Left lobe of liver (tissue), 2 donors: ENCODE results near the gene STPG3. TPM values are rescaled to one million over a fixed set of nuclear protein-coding genes. Genes with fewer than 3 reads are reported as not detected.

Source experiments
- ATAC-seq: fragments of 200-7000 bp; cut with Tn5 transposase; one replicate; pipeline ENCODE4 v1.9.1; 2020; ENCODE audit warnings: mild to moderate bottlenecking, moderate library complexity
- DNase-seq: peaks from one replicate; pipeline ENCODE4 v3.0.0-alpha.2; 2020; ENCODE audit warnings: low spot score
- total RNA-seq: library from RNA; stranded (reverse); gene quantifications from one replicate; pipeline ENCODE4 v1.2.1, GENCODE V29; 2021
- donor health status: DM: no; HTN: no; CAD: no; lungs with moderate emphysema.
- donor health status: DM: no; HTN: yes; CAD: no.

Gene STPG3
- not detected for total RNA-seq

DNA sequence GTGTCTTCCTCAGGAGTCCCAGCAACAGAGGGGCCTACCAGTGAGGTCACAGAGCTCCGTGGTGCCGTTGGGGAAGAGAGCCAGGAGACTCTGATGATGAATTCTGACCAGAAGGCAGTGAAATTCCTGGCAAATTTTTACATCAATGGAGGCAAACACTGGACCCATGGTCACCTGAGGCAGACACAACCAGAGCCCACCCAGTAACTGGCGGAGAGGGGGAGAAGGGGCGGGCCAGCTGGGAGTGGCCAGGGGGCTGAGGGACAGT is at the start of gene STPG3:
Gene STPG3 (plus strand): TSS at position 93 of the 268 bp plus-strand sequence. CDS start 1 bp downstream, at position 94.
- ATAC-seq: no peak
- DNase-seq: no peak

DNA sequence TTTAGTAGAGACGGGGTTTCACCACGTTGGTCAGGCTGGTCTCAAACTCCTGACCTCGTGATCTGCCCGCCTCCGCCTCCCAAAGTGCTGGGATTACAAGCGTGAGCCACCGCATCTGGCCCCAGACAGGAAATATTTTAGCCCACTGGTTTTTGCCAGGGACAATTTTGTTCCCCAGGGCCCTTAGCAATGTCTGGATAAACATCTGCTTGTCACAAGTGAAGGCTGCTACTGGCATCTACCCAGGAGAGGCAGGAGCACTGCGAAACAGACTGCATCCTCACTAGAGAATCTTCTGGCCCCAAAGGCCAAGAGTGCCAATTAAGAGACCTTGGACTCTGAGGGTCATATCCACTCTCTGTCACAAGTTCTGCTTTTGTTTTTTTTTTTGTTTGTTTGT is 48.1 kb upstream of the STPG3 start:
- ATAC-seq (no peak), DNase-seq (no peak)

- DNase-seq (no peak), ATAC-seq (no peak)
These were observed 46.4 kb upstream of the STPG3 start for GRCh38 chr9:137204731-137205125.

DNA sequence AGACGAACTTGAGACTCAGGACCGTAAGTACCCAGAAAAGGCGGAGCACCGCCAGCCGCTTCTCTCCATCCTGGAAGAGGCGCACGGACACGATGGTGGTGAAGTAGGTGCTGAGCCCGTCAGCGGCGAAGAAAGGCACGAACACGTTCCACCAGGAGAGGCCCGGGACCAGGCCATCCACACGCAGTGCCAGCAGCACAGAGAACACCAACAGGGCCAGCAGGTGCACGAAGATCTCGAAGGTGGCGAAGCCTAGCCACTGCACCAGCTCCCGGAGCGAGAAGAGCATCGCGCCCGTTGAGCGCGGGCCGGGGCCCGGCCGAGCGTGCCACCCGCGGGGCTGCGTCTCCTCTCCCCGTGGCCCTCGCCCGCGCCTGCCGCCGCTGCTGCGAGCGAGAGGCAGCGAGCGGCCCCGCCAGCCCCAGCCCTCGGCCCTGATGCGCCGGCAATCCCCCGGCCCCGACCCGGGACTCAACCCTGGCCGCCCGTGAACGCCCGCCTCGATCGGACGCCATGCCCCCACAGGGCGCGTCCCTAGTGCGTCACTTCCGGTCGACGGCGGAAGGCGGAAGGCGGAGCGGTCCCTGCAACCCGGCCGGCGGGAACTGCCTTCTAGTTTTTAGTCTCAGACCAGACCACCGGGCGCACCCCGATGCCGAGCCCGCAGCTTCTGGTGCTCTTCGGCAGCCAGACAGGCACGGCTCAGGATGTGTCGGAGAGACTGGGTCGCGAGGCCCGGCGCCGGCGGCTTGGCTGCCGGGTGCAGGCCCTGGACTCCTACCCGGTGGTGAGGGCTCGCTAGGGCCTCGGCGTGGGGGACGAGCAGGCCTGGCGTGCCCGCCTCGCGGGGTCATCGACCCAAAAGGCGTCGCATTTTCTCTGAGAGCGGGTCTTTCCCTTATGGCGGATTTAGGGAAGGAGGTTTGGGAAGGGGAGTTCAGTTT is 45.7 kb upstream of the STPG3 start, which contains the start of the genes NDOR1 and TMEM203:
Gene NDOR1 (plus strand): TSS at position 575 of the 944 bp plus-strand sequence. CDS start 78 bp downstream, at position 653.
Gene TMEM203 (minus strand): TSS at position 523 of the 944 bp plus-strand sequence. CDS start 234 bp downstream, at position 289.
- ATAC-seq: peak; percentile 57
- peak; percentile 94 for DNase-seq

- no peak for DNase-seq
- no peak for ATAC-seq
These were observed 44.5 kb upstream of the STPG3 start for GRCh38 chr9:137206602-137207001.

DNA sequence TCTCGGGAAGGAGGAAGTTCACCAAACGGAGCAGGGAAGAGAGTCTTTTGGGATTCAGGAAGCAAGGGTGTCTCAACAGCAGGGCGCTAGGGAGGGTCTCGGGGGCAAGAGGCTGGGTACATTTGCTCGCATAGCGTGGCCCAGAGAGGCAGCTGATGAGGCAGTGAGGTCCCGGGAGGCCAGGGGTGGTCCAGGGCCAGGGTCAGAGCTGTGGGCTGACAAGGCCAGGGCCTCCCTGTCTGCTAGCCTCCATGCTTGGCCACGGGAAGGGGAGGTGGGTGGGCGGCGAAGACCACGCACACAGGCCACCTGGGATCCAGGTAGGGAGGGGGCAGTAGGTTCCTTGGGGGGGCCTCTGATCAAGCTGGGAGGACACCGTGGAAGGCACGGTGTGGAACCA is 39.6 kb upstream of the STPG3 start:
- ATAC-seq (no peak), DNase-seq (no peak)

DNA sequence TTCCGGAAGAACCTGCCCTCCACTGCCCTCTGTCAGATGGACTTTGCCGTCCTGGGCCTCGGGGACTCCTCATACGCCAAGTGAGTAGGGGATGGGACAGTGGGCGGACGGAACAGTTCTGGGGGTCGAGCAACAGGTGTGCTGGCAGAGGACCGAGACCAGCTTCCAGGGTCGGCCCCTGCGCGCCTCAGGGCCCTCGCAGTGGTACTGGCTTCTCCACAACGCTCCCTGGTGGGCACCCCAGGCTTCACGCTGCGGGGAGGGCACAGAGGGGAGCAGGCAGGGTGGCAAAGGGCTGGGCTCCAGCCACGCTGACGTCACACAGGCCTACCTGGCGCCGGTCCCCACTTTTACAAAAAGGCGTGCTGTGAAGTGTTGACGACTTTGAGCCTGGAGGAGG is 38.6 kb upstream of the STPG3 start:
- ATAC-seq (no peak), DNase-seq (no peak)

- ATAC-seq: no peak
- no peak for DNase-seq
These were observed 37.7 kb upstream of the STPG3 start for GRCh38 chr9:137213160-137214060.

GRCh38 chr9:137214620-137215019 is 36.5 kb upstream of the STPG3 start:
- DNase-seq (no peak), ATAC-seq (no peak)

DNA sequence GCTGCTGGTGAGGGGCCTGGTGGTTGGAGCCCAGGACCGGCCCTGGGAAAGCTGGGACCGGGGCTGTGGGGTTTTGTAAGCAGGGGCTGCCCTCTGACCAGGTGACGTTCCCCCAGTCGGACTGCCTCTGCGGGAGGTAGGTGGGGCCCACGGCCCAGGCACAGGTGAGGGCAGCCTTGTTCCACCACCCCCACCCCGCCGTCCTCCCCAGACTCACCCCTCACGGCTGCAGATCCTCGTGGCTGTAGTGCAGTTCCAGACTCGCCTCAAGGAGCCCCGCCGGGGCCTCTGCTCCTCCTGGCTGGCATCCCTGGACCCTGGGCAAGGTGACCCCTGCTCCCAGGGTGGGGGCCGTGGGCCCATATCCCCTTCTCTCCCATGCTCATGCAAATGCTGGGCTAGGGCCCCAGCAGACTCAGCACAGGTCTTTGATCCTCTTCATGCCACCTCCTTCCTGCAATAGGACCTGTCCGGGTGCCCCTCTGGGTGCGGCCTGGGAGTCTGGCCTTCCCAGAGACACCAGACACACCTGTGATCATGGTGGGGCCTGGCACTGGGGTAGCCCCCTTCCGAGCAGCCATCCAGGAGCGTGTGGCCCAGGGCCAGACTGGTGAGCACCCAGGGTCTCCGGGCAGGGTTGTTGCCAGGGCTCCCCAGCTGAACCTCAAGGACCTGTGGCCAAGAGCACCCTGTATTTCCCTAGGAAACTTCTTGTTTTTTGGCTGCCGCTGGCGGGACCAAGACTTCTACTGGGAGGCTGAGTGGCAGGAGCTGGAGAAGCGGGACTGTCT is 35.7 kb upstream of the STPG3 start:
- no peak for ATAC-seq
- DNase-seq: no peak

DNA sequence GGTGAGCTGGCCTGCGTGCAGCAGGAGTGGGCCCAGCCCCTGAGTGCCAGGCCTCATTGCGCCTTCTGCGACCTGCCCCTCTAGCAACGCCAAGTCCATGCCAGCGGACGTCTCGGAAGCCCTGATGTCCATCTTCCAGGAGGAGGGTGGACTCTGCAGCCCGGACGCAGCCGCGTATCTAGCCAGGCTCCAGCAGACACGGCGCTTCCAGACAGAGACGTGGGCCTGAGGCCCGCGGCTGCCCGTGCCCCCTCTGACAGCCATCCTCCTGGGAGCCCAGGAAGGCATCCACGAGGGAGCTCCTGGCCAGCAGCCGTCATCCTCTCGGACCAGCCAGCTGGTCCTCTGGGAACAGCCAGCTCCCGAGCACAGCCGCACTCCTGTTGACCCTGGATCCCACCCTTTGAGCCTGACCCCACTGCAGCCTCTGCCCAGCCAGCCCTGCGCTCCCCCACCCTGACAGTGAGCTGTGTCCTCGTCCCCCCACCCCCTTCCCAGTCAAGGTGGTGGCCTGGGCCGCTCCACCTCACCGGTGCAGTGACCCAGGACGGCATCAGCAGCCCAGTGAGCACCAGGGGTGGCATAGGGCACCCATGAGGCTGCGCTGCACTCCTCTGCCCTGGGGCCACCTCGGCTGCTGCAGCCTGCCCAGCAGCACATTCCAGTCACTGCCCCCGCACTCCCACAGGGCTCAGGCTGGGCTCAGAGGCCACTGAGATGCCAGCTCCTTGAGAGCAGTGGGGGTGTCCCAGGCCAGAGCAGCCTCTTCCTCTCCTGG is 34.7 kb upstream of the STPG3 start:
- no peak for DNase-seq

GRCh38 chr9:137217276-137218211 is 33.5 kb upstream of the STPG3 start:
- DNase-seq: no peak
- peak; percentile 52 for ATAC-seq

More for the DNA sequence above, 34.7 kb upstream of the STPG3 start:
- ATAC-seq: no peak

DNA sequence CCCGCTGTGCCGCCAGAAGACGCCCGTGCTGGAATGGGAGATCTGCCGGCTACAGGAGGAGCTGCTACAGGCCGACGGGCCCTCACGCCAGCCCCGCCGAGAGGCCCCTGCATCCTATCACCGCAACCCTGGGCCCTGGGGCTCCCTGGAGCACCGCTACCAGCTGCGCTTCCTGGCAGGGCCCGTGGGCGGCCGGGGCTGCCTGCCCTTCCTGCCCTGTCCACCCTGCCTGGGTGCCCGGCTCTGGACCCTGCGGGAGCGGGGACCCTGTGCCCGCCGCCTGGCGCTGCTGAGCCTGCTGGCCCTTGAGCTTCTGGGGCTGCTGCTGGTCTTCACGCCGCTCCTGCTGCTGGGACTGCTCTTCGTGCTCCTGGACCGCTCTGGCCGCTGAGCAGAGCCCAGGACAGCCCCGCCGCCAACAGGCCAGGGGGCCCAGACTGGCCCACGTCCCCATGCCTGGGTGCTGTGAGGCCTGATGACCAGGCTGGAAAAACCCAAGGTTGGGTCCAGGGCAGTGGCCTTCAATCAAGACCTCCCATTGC is 32.8 kb upstream of the STPG3 start:
- no peak for DNase-seq

GRCh38 chr9:137218754-137219271 is 32.3 kb upstream of the STPG3 start:
- DNase-seq: no peak
- ATAC-seq: no peak

More for the DNA sequence above, 32.8 kb upstream of the STPG3 start:
- ATAC-seq: no peak

DNA sequence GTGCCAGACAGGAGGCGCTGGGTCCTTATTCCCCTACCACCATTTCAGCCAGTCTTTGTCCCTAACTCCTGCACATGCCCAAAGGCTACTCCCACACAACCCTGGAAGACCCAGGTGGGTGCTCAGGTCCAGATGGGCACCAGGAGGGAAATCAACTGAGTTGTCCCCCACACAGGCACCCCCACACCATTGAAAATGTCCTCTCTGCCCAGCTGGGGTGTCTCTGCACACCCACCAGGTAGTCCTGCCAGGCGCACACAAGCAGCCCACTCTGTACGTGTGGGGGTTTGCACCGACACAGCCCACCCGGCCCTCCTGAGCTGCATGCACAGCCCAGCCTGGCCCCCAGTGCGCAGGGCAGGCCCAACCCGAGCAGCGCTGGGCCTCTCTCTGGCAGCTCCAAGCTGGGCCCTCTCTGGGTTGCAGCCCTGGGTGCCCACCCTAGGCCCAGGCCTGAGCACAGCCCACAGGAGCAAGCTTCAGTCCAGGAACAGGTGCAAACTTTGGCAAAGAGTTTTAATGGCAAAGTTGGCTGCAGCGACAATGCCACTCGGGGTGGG is 31.2 kb upstream of the STPG3 start:
- no peak for ATAC-seq
- DNase-seq: no peak

DNA sequence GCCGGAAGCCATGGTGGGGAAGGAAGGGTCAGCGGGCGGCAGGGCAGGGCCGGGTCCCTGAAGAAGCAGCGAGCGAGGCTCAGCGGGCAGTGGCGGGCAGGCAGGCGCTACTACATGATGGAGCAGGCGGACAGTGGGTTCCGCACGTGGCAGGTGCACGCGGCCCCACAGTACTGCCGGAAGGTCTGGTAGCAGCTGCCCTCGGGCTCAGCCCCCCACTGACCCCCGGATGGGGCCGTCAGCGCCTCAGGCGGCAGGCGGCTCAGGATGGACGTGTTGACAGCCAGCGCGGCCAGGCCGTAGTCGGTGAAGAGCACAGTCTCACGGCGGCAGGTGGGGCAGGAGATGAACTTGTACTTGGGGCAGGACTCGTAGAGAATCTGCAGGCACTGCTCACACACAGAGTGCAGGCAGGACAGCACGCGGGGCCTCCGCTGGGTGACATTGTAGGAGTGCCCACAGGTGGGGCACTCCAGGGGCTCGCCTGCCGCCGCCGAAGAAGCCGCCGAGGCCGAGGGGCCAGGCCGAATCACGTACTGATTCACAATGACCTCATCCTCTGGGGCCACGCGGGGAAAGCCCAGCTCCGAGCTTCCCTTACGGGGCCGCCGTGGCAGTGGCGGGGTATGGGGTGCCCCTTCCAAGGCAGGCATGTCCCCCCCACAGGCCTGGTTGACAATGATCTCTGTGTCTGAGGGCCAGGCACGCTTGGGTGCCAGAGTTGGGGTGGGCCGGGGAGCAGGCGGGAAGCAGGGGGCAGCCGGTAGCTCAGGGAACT is 30.6 kb upstream of the STPG3 start:
- ATAC-seq: no peak
- DNase-seq: no peak

DNA sequence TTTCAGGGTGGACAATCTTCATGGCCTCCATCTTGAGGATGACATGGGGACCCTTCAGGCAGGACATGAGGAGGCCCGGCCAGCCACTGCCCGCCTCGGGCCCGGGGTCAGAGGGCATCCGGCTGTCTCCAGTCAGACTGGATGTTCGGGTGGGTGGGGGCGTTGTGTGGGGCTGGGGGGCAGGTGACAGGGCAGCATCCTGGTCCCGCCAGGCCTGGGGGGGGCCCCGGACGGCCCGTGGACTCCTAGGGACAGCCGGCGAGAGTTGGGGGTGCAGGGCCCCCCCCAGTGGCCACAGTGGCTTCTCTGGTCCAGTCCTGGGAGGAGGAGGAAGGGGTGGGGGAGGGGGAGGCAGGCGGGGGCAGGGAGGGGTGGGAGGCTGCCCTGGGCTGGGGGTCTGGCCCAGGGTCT is 30.0 kb upstream of the STPG3 start:
- ATAC-seq: no peak
- no peak for DNase-seq
